ENCODE results near the gene PRPF6. TPM values are rescaled to one million over a fixed set of nuclear protein-coding genes. Genes with fewer than 3 reads are reported as not detected.

The PRPF6 gene
- polyA plus RNA-seq, 2 of the 4 experiments (the other 2 are of a cell fraction): 42.8 to 47.2 TPM

GRCh38 chr20:64030371-64031134 lies 49.6 kb downstream of the PRPF6 start (continued):
- no peak for TF ChIP-seq FOSL2 (IDR thresholded peaks at IDR 0.05)
- TF ChIP-seq FOSL2 (CRISPR knock-in tag; IDR thresholded peaks at IDR 0.05): no peak
- TF ChIP-seq NPAS2 (CRISPR knock-in tag; IDR thresholded peaks at IDR 0.05; ENCODE audit: borderline replicate concordance): no peak
- TF ChIP-seq TFCP2L1 (CRISPR knock-in tag; IDR thresholded peaks at IDR 0.05): no peak
- TF ChIP-seq EP300 (IDR thresholded peaks at IDR 0.05): no peak
- TF ChIP-seq PHF8 (IDR thresholded peaks at IDR 0.05; ENCODE audit: borderline replicate concordance, low read depth): no peak
- no peak for TF ChIP-seq EHMT2 (IDR thresholded peaks at IDR 0.05; ENCODE audit: low read depth)
- no peak for TF ChIP-seq CBX8 (IDR thresholded peaks at IDR 0.05)
- TF ChIP-seq RCOR1 (IDR thresholded peaks at IDR 0.05; ENCODE audit: low read depth, low read length): no peak
- no peak for TF ChIP-seq EHF (CRISPR knock-in tag; IDR thresholded peaks at IDR 0.05)
- TF ChIP-seq KDM5A (IDR thresholded peaks at IDR 0.05): no peak
- no peak for TF ChIP-seq NFE2L2 (conservative IDR thresholded peaks at IDR 0.05; ENCODE audit: low read length)

- WGBS (ENCODE audit: missing lambda C conversion rate): 91% methylated on average over 19 of the region's 19 CpGs
Measured at GRCh38 chr20:64031822-64032314, 50.9 kb downstream of the PRPF6 start.

More at GRCh38 chr20:64031822-64032314, 50.9 kb downstream of the PRPF6 start:
- TF ChIP-seq EHMT2 (IDR thresholded peaks at IDR 0.05; ENCODE audit: low read depth) (no peak), SREBF2 (IDR thresholded peaks at IDR 0.05) (no peak), CEBPB (IDR thresholded peaks at IDR 0.05) (no peak), MYC (IDR thresholded peaks at IDR 0.05; ENCODE audit: borderline replicate concordance, low read length) (no peak), MAFK (IDR thresholded peaks at IDR 0.05; ENCODE audit: partially characterized antibody) (no peak), GATA3 (IDR thresholded peaks at IDR 0.05; ENCODE audit: borderline replicate concordance) (no peak), CTCF (IDR thresholded peaks at IDR 0.05) (no peak), REST (IDR thresholded peaks at IDR 0.05) (no peak), FOSL2 (IDR thresholded peaks at IDR 0.05) (no peak), FOSL2 (CRISPR knock-in tag; IDR thresholded peaks at IDR 0.05) (no peak), ZNF302 (CRISPR knock-in tag; IDR thresholded peaks at IDR 0.05) (no peak), HOXB13 (CRISPR knock-in tag; IDR thresholded peaks at IDR 0.05; ENCODE audit: low read depth) (no peak), MAZ (IDR thresholded peaks at IDR 0.05; ENCODE audit: borderline replicate concordance, low read depth, low read length) (no peak)
- Histone ChIP-seq H3K4me1 (0 out of 3 replicates have a peak, but pooled peaks cover 2% of the 10 kb centered on the region), H3K27ac (no peak overlapping the region), H3K4me3 (no peak overlapping the region), H3K9me3 (no peaks in the 10 kb centered on the region), H3K4me2 (no peak overlapping the region)
- FAIRE-seq: no peak
- DNase-seq (ENCODE audit: low read depth in 1 of 2, low spot score in 1 of 2): no peak
- CTCF ChIA-PET: interaction anchor here (1.4 to 1.5 kb wide), 2 partner anchors 9 to 58 kb away, joined by 4 read pairs; no protein-coding TSS in a partner anchor
- ATAC-seq: no peak
- POLR2A ChIA-PET: no interaction called here
